KG1 (cell line): ENCODE measurements around the gene CBX1.

Experiments used
- DNase-seq: peaks from one replicate; lab custom pipeline; 2025; lab: John Stamatoyannopoulos, UW

The CBX1 gene

GRCh38 chr17:48101012-48101720 lies at the start of gene CBX1:
CBX1 (minus strand) TSS chr17:48101478; CDS start chr17:48077004, 24,474 bp downstream.
- peak; percentile 80 for DNase-seq

GRCh38 chr17:48150597-48151001 lies 49.3 kb upstream of the CBX1 start:
- no peak for DNase-seq

- DNase-seq: no peak
These were observed 48.6 kb upstream of the CBX1 start for GRCh38 chr17:48149787-48150463.

- no peak for DNase-seq
These were observed 47.8 kb upstream of the CBX1 start for GRCh38 chr17:48148854-48149786.

- DNase-seq: no peak
These were observed 46.9 kb upstream of the CBX1 start for GRCh38 chr17:48148029-48148770.

- no peak for DNase-seq
These were observed 43.9 kb upstream of the CBX1 start for GRCh38 chr17:48144976-48145798.

- no peak for DNase-seq
These were observed 43.0 kb upstream of the CBX1 start for GRCh38 chr17:48144231-48144630.

GRCh38 chr17:48143629-48144028 lies 42.4 kb upstream of the CBX1 start:
- DNase-seq: no peak

- DNase-seq: no peak
These were observed 38.7 kb upstream of the CBX1 start for GRCh38 chr17:48139944-48140343.

GRCh38 chr17:48137656-48138055 lies 36.4 kb upstream of the CBX1 start:
- no peak for DNase-seq

GRCh38 chr17:48134912-48135480 lies 33.7 kb upstream of the CBX1 start:
- no peak for DNase-seq

GRCh38 chr17:48132385-48132784 lies 31.1 kb upstream of the CBX1 start:
- DNase-seq: no peak

GRCh38 chr17:48131216-48131824 lies 30.0 kb upstream of the CBX1 start:
- no peak for DNase-seq

GRCh38 chr17:48129981-48130380 lies 28.7 kb upstream of the CBX1 start:
- no peak for DNase-seq

- DNase-seq: no peak
These were observed 27.1 kb upstream of the CBX1 start for GRCh38 chr17:48128400-48128799.

- no peak for DNase-seq
These were observed 26.2 kb upstream of the CBX1 start for GRCh38 chr17:48127371-48128051.

GRCh38 chr17:48126532-48126850 lies 25.2 kb upstream of the CBX1 start:
- no peak for DNase-seq

- no peak for DNase-seq
These were observed 24.7 kb upstream of the CBX1 start for GRCh38 chr17:48125829-48126531.

- no peak for DNase-seq
These were observed 22.6 kb upstream of the CBX1 start for GRCh38 chr17:48123776-48124388.
